ENCODE data around the gene GARIN5B.
A peak's percentile ranks its signal among the peaks of the same experiment; 100 is the strongest.

The GARIN5B gene

GRCh38 chr19:55387736-55388497, 24.9 kb upstream of the GARIN5B start:
- DNase-seq: no peak

- DNase-seq: no peak
Observed at GRCh38 chr19:55386493-55386971, 23.5 kb upstream of the GARIN5B start.

GRCh38 chr19:55385724-55386492, 22.8 kb upstream of the GARIN5B start, which contains the start of gene RPL28:
Gene RPL28, plus strand, starts transcription at chr19:55385932. Its CDS starts 426 bp downstream, at chr19:55386358.
- DNase-seq: peak; percentile 99

- peak; percentile 97 for DNase-seq
Observed at GRCh38 chr19:55384920-55385723, 22.1 kb upstream of the GARIN5B start.

- peak; percentile 44 for DNase-seq
Observed at GRCh38 chr19:55384131-55384919, 21.3 kb upstream of the GARIN5B start, which contains the start of gene TMEM238. Gene TMEM238, minus strand, starts transcription at chr19:55384292. Its CDS starts 33 bp downstream, at chr19:55384259.

- peak; percentile 50 for DNase-seq
Observed at GRCh38 chr19:55383279-55384130, 20.4 kb upstream of the GARIN5B start.

GRCh38 chr19:55382522-55383054, 19.5 kb upstream of the GARIN5B start:
- DNase-seq: no peak

- DNase-seq: no peak
Observed at GRCh38 chr19:55382013-55382412, 19.0 kb upstream of the GARIN5B start.

GRCh38 chr19:55379174-55379573, 16.1 kb upstream of the GARIN5B start:
- no peak for DNase-seq

GRCh38 chr19:55377356-55378131, 14.5 kb upstream of the GARIN5B start:
- DNase-seq: no peak

- no peak for DNase-seq
Observed at GRCh38 chr19:55376241-55376933, 13.3 kb upstream of the GARIN5B start, which contains the start of gene TMEM190. Gene TMEM190, plus strand, starts transcription at chr19:55376826. Its CDS starts 28 bp downstream, at chr19:55376854.

GRCh38 chr19:55373993-55374757, 11.1 kb upstream of the GARIN5B start:
- no peak for DNase-seq

GRCh38 chr19:55373306-55373992, 10.4 kb upstream of the GARIN5B start:
- DNase-seq: no peak

- DNase-seq: no peak
Observed at GRCh38 chr19:55372316-55373081, 9.4 kb upstream of the GARIN5B start.

GRCh38 chr19:55370305-55370988, 7.4 kb upstream of the GARIN5B start, which contains the start of gene IL11:
Gene IL11, minus strand, starts transcription at chr19:55370463. Its CDS starts 153 bp downstream, at chr19:55370310.
- DNase-seq: no peak

- DNase-seq: peak; percentile 27
Observed at GRCh38 chr19:55369653-55370304, 6.7 kb upstream of the GARIN5B start.
